ENCODE measurements around the gene DEPDC5. TPM values are rescaled to one million over a fixed set of nuclear protein-coding genes. Genes with fewer than 3 reads are reported as not detected.

Gene DEPDC5
- total RNA-seq, 4 donors from 2014 or later: 11.7 to 15.4 (median 13.3) TPM

DNA sequence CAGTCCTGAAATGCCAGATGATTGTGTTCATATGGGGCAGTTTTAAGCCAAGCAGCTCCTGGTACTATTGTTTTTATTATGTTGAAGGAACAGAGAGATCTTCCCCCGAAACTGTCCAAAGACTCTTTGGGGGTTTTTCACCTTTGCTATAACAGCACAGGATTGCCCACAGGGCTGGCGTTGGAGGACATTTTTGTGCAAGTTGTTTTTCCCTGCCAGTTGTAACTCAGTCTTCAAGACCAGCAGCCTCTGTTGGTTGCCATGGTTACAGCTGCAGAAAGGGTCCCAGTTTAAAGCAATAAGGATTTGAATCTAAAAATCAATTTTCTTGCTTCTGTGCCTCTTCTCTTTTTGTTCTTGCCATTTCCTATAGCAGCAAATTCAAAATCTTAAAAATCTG is 145.1 kb downstream of the DEPDC5 start:
- WGBS, 2 donors: 72 to 85% methylated on average over 2 of the region's 2 CpGs
- H3K4me3 ChIP-seq (ENCODE audit: low read depth, poor library complexity, severe bottlenecking): no peak overlapping the region
- no peak for TF ChIP-seq POLR2A (IDR thresholded peaks at IDR 0.05)
- no peak for TF ChIP-seq CTCF (IDR thresholded peaks at IDR 0.05)
- intact Hi-C loops (cut with DNase I; ENCODE audit: low total_unique reads): no loop called here
- DNase-seq (ENCODE audit: low spot score in 2 of 2): no peak

DNA sequence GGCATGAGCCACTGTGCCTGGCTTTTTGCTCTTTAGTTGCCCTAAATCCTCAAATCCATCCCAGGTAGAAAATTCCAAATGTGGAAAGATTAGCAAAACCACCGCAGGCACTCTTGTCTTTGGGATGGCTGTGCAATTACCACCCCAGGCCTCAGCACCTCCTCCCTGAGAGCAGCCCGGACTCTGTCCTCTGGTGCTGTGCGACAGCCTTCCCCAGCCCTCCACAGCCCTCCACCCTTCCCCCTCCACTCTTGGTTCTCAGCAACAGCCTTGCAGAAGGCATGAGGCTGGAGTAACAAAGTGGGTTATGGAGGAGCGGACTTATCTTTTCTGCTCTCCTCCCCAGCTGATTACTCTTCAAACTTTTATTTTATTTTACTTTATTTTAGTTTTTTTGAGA is 145.8 kb downstream of the DEPDC5 start:
- DNase-seq (ENCODE audit: low spot score in 2 of 2): no peak
- 95 to 98% methylated on average over 4 of the region's 4 CpGs for WGBS, 2 donors
- intact Hi-C loops (cut with DNase I; ENCODE audit: low total_unique reads): no loop called here
- TF ChIP-seq CTCF (IDR thresholded peaks at IDR 0.05): no peak
- no peak overlapping the region for H3K4me3 ChIP-seq (ENCODE audit: low read depth, poor library complexity, severe bottlenecking)

GRCh38 chr22:31901388-31902137 is 147.7 kb downstream of the DEPDC5 start:
- DNase-seq (ENCODE audit: low spot score in 2 of 2): no peak
- TF ChIP-seq POLR2A (IDR thresholded peaks at IDR 0.05): no peak
- TF ChIP-seq CTCF (IDR thresholded peaks at IDR 0.05): no peak
- no peak overlapping the region for H3K4me3 ChIP-seq (ENCODE audit: low read depth, poor library complexity, severe bottlenecking)
- 92 to 94% methylated on average over 6 of the region's 6 CpGs for WGBS, 2 donors
- intact Hi-C loops (cut with DNase I; ENCODE audit: low total_unique reads): no loop called here

DNA sequence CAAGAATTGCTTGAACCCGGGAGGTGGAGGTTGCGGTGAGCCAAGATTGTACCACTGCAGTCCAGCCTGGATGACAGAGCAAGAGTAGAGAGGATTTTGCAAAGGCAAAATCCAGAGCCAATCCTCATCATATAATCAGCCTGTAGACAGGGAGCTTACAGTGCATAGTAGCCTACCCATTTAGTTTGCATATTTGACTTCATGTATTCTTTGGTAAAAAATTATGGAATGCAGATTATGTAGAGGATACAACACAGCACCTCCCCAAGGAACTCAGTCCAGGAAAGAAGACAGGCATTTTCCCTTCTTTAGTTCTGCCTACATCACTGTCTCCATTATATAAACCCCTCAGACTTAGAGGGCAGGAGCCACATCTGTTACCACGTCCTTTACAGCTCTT is 150.8 kb downstream of the DEPDC5 start:
- WGBS, 2 donors: 96 to 98% methylated on average over 3 of the region's 3 CpGs
- intact Hi-C loops (cut with DNase I; ENCODE audit: low total_unique reads): no loop called here
- no peak for TF ChIP-seq POLR2A (IDR thresholded peaks at IDR 0.05)
- TF ChIP-seq CTCF (IDR thresholded peaks at IDR 0.05): no peak
- no peak for DNase-seq (ENCODE audit: low spot score in 2 of 2)
- H3K4me3 ChIP-seq (ENCODE audit: low read depth, poor library complexity, severe bottlenecking): no peak overlapping the region

DNA sequence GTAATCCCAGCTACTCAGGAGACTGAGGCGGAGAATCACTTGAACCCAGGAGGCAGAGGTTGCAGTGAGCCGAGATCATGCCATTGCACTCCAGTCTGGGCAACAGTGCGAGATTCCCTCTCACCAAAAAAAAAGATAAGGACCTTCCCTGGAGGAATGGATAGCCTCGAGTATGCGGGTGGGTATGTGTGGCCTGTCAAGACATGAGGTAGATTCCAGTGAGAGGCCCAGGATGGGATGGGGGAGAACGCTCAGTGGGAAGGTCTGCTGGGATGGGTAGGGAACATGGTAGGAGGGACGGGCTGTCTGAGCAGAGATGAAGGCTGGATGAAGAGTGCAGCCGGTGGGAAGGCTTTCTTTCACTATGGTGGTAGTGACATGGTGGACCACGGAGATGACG is 151.5 kb downstream of the DEPDC5 start:
- intact Hi-C loops (cut with DNase I; ENCODE audit: low total_unique reads): no loop called here
- TF ChIP-seq CTCF (IDR thresholded peaks at IDR 0.05) (no peak), POLR2A (IDR thresholded peaks at IDR 0.05) (no peak)
- 86 to 89% methylated on average over 10 of the region's 10 CpGs for WGBS, 2 donors
- no peak for DNase-seq (ENCODE audit: low spot score in 2 of 2)
- H3K4me3 ChIP-seq (ENCODE audit: low read depth, poor library complexity, severe bottlenecking): no peak overlapping the region

DNA sequence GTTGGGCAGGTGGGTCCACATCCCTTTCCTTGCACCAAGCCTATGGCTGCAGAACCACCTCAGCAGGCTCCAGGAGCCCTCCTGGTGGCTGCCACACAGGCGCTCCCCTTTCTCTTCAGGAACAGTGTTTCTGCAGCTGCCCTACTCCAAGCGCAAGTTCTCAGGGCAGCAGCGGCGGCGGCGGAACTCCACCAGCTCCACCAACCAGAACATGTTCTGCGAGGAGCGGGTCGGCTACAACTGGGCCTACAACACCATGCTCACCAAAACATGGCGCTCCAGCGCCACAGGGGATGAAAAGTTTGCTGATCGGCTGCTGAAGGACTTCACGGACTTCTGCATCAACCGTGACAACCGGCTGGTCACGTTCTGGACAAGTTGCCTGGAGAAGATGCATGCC is 152.3 kb downstream of the DEPDC5 start:
- no peak for DNase-seq (ENCODE audit: low spot score in 2 of 2)
- intact Hi-C loops (cut with DNase I; ENCODE audit: low total_unique reads): no loop called here
- 95 to 97% methylated on average over 16 of the region's 16 CpGs for WGBS, 2 donors
- TF ChIP-seq POLR2A (IDR thresholded peaks at IDR 0.05): no peak
- H3K4me3 ChIP-seq (ENCODE audit: low read depth, poor library complexity, severe bottlenecking): no peak overlapping the region
